MG63 (cell line): ENCODE measurements around the gene ATP5ME. TPM values are rescaled to one million over a fixed set of nuclear protein-coding genes. Genes with fewer than 3 reads are reported as not detected.
"Not testable (repeated sequence)": the region's sequence is repeated elsewhere in the genome, so short reads cannot be mapped to it uniquely, and the experiment has no call there.

Experiments used
- DNase-seq: peaks from one replicate; pipeline ENCODE4 v3.0.0-alpha.2; 2020
- H3K27me3 ChIP-seq: fragments of 250-450 bp; sonication (Bioruptor Pico); 2 replicates; pipeline ENCODE4 v1.5.1; 2020; ENCODE audit warnings: mild to moderate bottlenecking, moderate library complexity
- H3K36me3 ChIP-seq: fragments of 250-450 bp; sonication (Bioruptor Pico); 2 replicates; pipeline ENCODE4 v1.5.1; 2020; ENCODE audit warnings: mild to moderate bottlenecking, moderate library complexity
- H3K4me3 ChIP-seq: fragments of 250-450 bp; sonication (Bioruptor Pico); 2 replicates; pipeline ENCODE4 v1.5.1; 2020; ENCODE audit warnings: mild to moderate bottlenecking, moderate library complexity
- H3K9me3 ChIP-seq: fragments of 250-450 bp; sonication (Bioruptor Pico); 2 replicates; pipeline ENCODE4 v1.5.1; 2020; ENCODE audit warnings: mild to moderate bottlenecking, moderate library complexity
- total RNA-seq: library from RNA; depleted of rRNA; stranded (reverse); fragments of >200 nt; shearing (Covaris generic); gene quantifications from 2 replicates; pipeline ENCODE4 v1.2.3, GENCODE V29; 2014; ENCODE audit warnings: low replicate concordance

ATP5ME gene
- total RNA-seq, 1 experiment from 2014 or later = 183 TPM

- no peak for DNase-seq
- Histone ChIP-seq H3K9me3 (no peaks in the 10 kb centered on the region), H3K27me3 (no peaks in the 10 kb centered on the region), H3K36me3 (no peaks in the 10 kb centered on the region), H3K4me3 (no peak overlapping the region)
Measured at GRCh38 chr4:653831-654502, 20.1 kb downstream of the ATP5ME start.

DNA sequence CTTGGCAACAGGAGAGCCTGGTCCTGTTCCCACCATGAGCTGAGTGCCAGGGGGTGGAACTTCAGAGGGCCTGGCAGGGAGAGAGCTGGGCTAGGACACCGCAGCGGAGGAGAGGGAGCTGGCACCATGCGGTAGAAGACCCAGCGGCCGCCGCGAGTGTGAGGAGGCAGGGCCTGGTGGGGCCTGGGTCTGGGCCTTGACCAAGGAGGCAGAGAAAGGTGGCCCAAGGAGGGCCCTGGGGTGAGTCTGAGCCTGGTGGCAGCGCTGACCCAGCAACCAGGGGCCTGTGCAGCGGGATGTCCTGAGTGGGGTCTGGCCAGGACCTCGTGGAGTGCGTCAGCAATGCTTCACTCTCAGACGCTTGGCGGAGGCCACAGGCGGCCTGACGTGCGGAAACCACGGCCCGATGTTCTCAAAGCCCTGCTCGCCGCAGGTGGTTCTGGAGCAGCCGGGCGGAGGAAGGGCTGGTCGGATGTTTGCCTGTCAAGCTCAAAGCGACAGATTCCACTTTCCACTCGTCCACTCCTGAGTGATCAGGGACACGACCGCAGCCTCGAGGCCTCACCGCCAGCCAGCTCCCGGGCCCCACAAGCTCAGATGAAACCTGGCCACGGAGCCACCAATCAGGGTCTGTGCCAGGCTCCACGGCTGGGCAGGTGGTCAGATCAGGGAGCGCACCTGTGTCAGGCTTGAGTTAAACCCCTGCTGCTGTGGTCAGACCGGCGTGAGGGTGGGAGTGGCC is 20.8 kb downstream of the ATP5ME start:
- Histone ChIP-seq H3K9me3 (no peaks in the 10 kb centered on the region), H3K4me3 (no peak overlapping the region), H3K27me3 (no peaks in the 10 kb centered on the region), H3K36me3 (no peaks in the 10 kb centered on the region)
- no peak for DNase-seq

- H3K9me3 ChIP-seq = no peaks in the 10 kb centered on the region
- H3K36me3 ChIP-seq = no peaks in the 10 kb centered on the region
- no peaks in the 10 kb centered on the region for H3K27me3 ChIP-seq
- DNase-seq = no peak
- no peak overlapping the region for H3K4me3 ChIP-seq
Measured at GRCh38 chr4:651884-652642, 22.0 kb downstream of the ATP5ME start.

- no peaks in the 10 kb centered on the region for H3K36me3 ChIP-seq
- DNase-seq = no peak
- no peaks in the 10 kb centered on the region for H3K9me3 ChIP-seq
- H3K4me3 ChIP-seq = no peak overlapping the region
- H3K27me3 ChIP-seq = no peaks in the 10 kb centered on the region
Measured at GRCh38 chr4:650951-651883, 22.9 kb downstream of the ATP5ME start.

- Histone ChIP-seq H3K36me3 (no peaks in the 10 kb centered on the region), H3K9me3 (no peaks in the 10 kb centered on the region), H3K4me3 (no peak overlapping the region), H3K27me3 (no peaks in the 10 kb centered on the region)
- no peak for DNase-seq
Measured at GRCh38 chr4:650461-650860, 23.6 kb downstream of the ATP5ME start.

DNA sequence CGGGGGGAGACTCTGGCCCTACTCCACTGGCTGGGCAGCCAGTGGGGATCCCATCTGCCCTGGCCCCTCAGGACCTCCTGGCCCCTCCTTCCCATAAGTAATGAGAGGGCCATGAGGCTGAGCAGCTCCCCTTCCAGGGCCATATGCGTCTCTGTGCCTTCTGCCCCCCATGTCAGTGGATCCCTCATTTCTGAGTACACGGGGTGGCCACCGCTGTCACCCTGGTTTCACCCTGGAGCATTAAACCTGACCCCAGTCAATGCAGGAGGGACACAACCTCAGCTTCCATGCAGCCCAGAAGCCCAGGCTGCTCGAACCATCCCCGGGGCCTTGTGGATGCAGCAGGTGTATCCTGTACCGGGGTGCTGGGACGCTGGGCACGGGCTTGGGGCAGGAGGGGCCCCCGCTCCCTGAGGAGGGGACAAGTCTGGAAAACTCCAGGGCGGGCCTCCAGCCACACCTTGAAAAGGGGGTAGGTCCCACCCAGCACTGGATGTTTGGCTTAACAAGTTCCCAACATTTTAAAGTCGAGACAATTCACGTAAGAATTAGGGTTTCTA is 24.2 kb downstream of the ATP5ME start:
- Histone ChIP-seq H3K4me3 (no peak overlapping the region), H3K27me3 (no peaks in the 10 kb centered on the region), H3K9me3 (no peaks in the 10 kb centered on the region), H3K36me3 (no peaks in the 10 kb centered on the region)
- DNase-seq = no peak

- DNase-seq = no peak
- Histone ChIP-seq H3K4me3 (no peak overlapping the region), H3K9me3 (no peaks in the 10 kb centered on the region), H3K27me3 (no peaks in the 10 kb centered on the region), H3K36me3 (no peaks in the 10 kb centered on the region)
Measured at GRCh38 chr4:649293-649625, 24.8 kb downstream of the ATP5ME start.

- no peak for DNase-seq
- H3K27me3 ChIP-seq = no peaks in the 10 kb centered on the region
- H3K4me3 ChIP-seq = no peak overlapping the region
- no peaks in the 10 kb centered on the region for H3K9me3 ChIP-seq
- no peaks in the 10 kb centered on the region for H3K36me3 ChIP-seq
Measured at GRCh38 chr4:648579-649292, 25.3 kb downstream of the ATP5ME start.

- no peaks in the 10 kb centered on the region for H3K36me3 ChIP-seq
- no peaks in the 10 kb centered on the region for H3K9me3 ChIP-seq
- DNase-seq = no peak
- no peaks in the 10 kb centered on the region for H3K27me3 ChIP-seq
- H3K4me3 ChIP-seq = no peak overlapping the region
Measured at GRCh38 chr4:647481-647880, 26.6 kb downstream of the ATP5ME start.

DNA sequence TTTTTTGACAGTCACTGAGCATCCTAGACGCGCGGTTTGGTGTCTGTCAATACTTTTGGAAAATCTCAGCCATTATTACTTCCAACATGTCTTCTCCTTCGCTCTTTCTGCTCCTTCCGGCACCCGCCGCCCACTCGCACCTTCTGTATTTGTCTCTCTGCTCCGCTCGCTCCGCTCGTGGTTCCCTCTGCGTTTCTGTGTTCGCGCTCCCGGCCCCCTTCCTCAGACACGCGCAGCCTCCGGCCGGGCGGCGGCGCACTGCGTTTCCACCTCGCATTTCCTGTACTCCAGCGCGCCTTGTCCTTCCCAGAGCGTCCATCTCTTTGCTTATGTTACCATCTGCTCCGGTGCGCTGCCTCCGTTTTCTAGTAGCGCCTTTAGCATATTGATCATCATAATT is 27.6 kb downstream of the ATP5ME start:
- no peak overlapping the region for H3K4me3 ChIP-seq
- no peaks in the 10 kb centered on the region for H3K27me3 ChIP-seq
- H3K36me3 ChIP-seq = no peaks in the 10 kb centered on the region
- H3K9me3 ChIP-seq = no peaks in the 10 kb centered on the region
- no peak for DNase-seq

DNA sequence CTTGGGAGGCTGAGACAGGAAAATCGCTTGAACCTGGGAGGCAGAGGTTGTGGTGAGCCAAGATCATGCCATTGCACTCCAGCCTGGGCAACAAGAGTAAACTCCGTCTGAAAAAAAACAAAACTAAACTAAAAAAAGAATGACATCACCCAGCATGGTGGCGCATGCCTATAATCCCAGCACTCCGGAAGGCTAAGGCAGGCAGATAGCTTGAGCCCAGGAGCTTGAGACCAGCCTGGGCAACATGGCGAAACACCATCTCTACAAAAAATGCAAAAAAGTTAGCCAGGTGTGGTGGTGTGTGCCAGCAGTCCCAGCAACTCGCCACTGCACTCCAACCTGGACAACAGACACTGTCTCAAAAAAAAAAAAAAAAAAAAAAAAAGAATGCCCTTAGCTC is 31.7 kb downstream of the ATP5ME start:
- H3K9me3 ChIP-seq, H3K36me3 ChIP-seq, H3K27me3 ChIP-seq, DNase-seq, H3K4me3 ChIP-seq: not testable (repeated sequence)

GRCh38 chr4:637536-638280 is 36.4 kb downstream of the ATP5ME start:
- no peaks in the 10 kb centered on the region for H3K36me3 ChIP-seq
- H3K27me3 ChIP-seq = no peaks in the 10 kb centered on the region
- no peak overlapping the region for H3K4me3 ChIP-seq
- H3K9me3 ChIP-seq = no peaks in the 10 kb centered on the region
- DNase-seq = no peak

GRCh38 chr4:636628-637159 is 37.4 kb downstream of the ATP5ME start:
- no peaks in the 10 kb centered on the region for H3K9me3 ChIP-seq
- H3K27me3 ChIP-seq = no peaks in the 10 kb centered on the region
- no peak for DNase-seq
- no peaks in the 10 kb centered on the region for H3K36me3 ChIP-seq
- no peak overlapping the region for H3K4me3 ChIP-seq

DNA sequence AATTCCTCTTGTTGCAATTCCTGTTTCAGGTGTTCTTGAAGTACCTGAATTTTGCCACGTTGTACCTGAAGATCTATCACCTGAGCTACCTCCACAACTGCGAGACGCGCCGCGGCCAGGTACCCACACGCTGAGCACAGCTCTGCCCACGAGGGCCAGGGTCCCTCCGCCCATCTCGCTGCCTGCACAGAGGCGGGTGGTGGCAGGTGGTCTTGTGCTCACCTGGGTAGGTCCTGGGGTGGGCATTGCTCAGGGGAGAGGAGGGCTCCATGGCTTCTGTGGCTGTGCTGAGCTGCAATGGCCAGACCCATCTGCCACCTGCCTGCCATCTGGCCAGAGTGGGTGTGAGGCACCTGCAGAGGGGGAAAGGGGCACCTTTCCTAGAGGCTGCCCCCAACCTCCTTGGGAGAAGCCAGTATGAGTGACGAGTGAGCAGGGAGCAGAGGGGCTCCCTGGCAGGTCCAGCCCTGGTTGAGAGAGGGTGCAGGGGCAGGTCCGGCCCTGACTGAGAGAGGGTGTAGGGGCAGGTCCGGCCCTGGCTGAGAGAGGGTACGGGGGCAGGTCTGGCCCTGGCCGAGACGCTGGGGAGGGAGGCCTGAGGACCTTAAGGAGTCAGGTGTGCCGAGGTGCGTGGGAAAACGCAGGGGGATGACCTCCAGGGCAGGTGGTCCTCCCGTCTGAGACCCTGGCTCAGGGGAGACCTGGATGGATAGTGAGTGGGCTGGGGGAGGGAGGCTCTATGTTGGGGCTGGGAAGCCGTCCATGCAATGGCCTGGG is 38.0 kb downstream of the ATP5ME start:
- H3K4me3 ChIP-seq = no peak overlapping the region
- no peak for DNase-seq
- no peaks in the 10 kb centered on the region for H3K27me3 ChIP-seq
- no peaks in the 10 kb centered on the region for H3K9me3 ChIP-seq
- no peaks in the 10 kb centered on the region for H3K36me3 ChIP-seq
